Kidney capillary endothelial cell (primary cell): ENCODE results near the gene EIF2D.

Experiments used
- DNase-seq: peaks from one replicate; pipeline ENCODE4 v3.0.0-alpha.2; 2018; ENCODE audit warnings: low spot score

The EIF2D gene

GRCh38 chr1:206547104-206547503 is 65.2 kb downstream of the EIF2D start:
- DNase-seq = no peak

- no peak for DNase-seq
These were observed 66.9 kb downstream of the EIF2D start for GRCh38 chr1:206545351-206545750.

- peak; percentile 48 for DNase-seq
These were observed 67.6 kb downstream of the EIF2D start for GRCh38 chr1:206544562-206545257.
